HepG2 (cell line): ENCODE data around the gene PRM2. TPM values are rescaled to one million over a fixed set of nuclear protein-coding genes. Genes with fewer than 3 reads are reported as not detected.

Source experiments
- ATAD3A ChIP-seq: sonication (generic); formaldehyde crosslinking; IDR thresholded peaks from 2 replicates; pipeline ENCODE4 v1.4.0; 2020; ENCODE audit warnings: missing genetic modification reagents
- CBFB ChIP-seq: sonication (generic); formaldehyde crosslinking; IDR thresholded peaks from 2 replicates; pipeline ENCODE4 v1.4.0; 2020; ENCODE audit warnings: missing genetic modification reagents
- DNMT1 ChIP-seq: sonication (generic); formaldehyde crosslinking; IDR thresholded peaks from 2 replicates; pipeline ENCODE4 v1.5.1; 2020; ENCODE audit warnings: mild to moderate bottlenecking, missing genetic modification reagents
- FOSL1 ChIP-seq: sonication (generic); formaldehyde crosslinking; IDR thresholded peaks from 2 replicates; pipeline ENCODE4 v1.9.0; 2021; ENCODE audit warnings: missing genetic modification reagents, borderline replicate concordance
- FOXK2 ChIP-seq: fragments of 450-650 bp; IDR thresholded peaks from 2 replicates; pipeline ENCODE4 v1.6.1; 2016
- FOXO1 ChIP-seq: sonication (generic); formaldehyde crosslinking; IDR thresholded peaks from 2 replicates; pipeline ENCODE4 v1.4.0; 2020; ENCODE audit warnings: missing genetic modification reagents
- GATAD2A ChIP-seq: IDR thresholded peaks from 2 replicates; pipeline ENCODE4 v1.6.1; 2016
- GZF1 ChIP-seq: sonication (generic); formaldehyde crosslinking; IDR thresholded peaks from 2 replicates; pipeline ENCODE4 v1.5.1; 2020; ENCODE audit warnings: mild to moderate bottlenecking, missing genetic modification reagents
- HMGXB3 ChIP-seq: sonication (generic); formaldehyde crosslinking; IDR thresholded peaks from 2 replicates; pipeline ENCODE4 v1.4.0; 2020; ENCODE audit warnings: missing genetic modification reagents, borderline replicate concordance
- HNF1B ChIP-seq: sonication (generic); formaldehyde crosslinking; IDR thresholded peaks from 2 replicates; pipeline ENCODE4 v1.5.1; 2020; ENCODE audit warnings: mild to moderate bottlenecking, moderate library complexity, missing genetic modification reagents
- HNRNPH1 ChIP-seq: fragments of 200-400 bp; formaldehyde crosslinking; optimal IDR thresholded peaks from 2 replicates; pipeline ENCODE3; 2017; ENCODE audit warnings: mild to moderate bottlenecking, low read depth, low read length
- KMT2B ChIP-seq: IDR thresholded peaks from 2 replicates; pipeline ENCODE4 v1.6.1; 2016; ENCODE audit warnings: missing genetic modification reagents, missing compliant biosample characterization
- MEF2D ChIP-seq: sonication (generic); formaldehyde crosslinking; IDR thresholded peaks from 2 replicates; pipeline ENCODE4 v1.5.1; 2020; ENCODE audit warnings: mild to moderate bottlenecking, missing genetic modification reagents
- MEIS1 ChIP-seq: sonication (generic); formaldehyde crosslinking; IDR thresholded peaks from 2 replicates; pipeline ENCODE4 v1.9.0; 2021; ENCODE audit warnings: mild to moderate bottlenecking, missing genetic modification reagents, moderate library complexity, borderline replicate concordance
- NKX3-1 ChIP-seq: sonication (generic); formaldehyde crosslinking; IDR thresholded peaks from 2 replicates; pipeline ENCODE4 v1.5.0; 2020; ENCODE audit warnings: missing genetic modification reagents
- POLR2G ChIP-seq: fragments of 200-400 bp; formaldehyde crosslinking; IDR thresholded peaks from 2 replicates; pipeline ENCODE4 v1.6.1; 2018; ENCODE audit warnings: mild to moderate bottlenecking, low read depth, low read length, moderate library complexity
- RXRA ChIP-seq: sonication (generic); formaldehyde crosslinking; IDR thresholded peaks from 2 replicates; pipeline ENCODE4 v1.5.1; 2020; ENCODE audit warnings: missing genetic modification reagents
- SMARCC2 ChIP-seq: fragments of 450-650 bp; IDR thresholded peaks from 2 replicates; pipeline ENCODE4 v1.6.1; 2017; ENCODE audit warnings: antibody characterized with exemption, mild to moderate bottlenecking
- SP1 ChIP-seq, 2 experiments: fragments of 450-650 bp in 1 of 2; sonication (generic) in 1 of 2; formaldehyde crosslinking in 1 of 2; IDR thresholded peaks; 2 replicates each; pipeline versions ENCODE4 v1.4.0 to v1.6.1; 2016 to 2020; ENCODE audit warnings: missing genetic modification reagents in 1 of 2
- ZBTB7B ChIP-seq: sonication (generic); formaldehyde crosslinking; IDR thresholded peaks from 2 replicates; pipeline ENCODE4 v1.4.0; 2020; ENCODE audit warnings: missing genetic modification reagents
- ZNF136 ChIP-seq: sonication (generic); formaldehyde crosslinking; IDR thresholded peaks from 2 replicates; pipeline ENCODE4 v1.8.1; 2022; ENCODE audit warnings: low read depth, mild to moderate bottlenecking, moderate library complexity, missing genetic modification reagents
- ZNF335 ChIP-seq: sonication (generic); formaldehyde crosslinking; IDR thresholded peaks from 2 replicates; pipeline ENCODE4 v1.4.0; 2020; ENCODE audit warnings: missing genetic modification reagents
- ZNF337 ChIP-seq: sonication (generic); formaldehyde crosslinking; IDR thresholded peaks from 2 replicates; pipeline ENCODE4 v1.5.1; 2020; ENCODE audit warnings: missing genetic modification reagents, low read depth, mild to moderate bottlenecking, borderline replicate concordance
- ZNF614 ChIP-seq: IDR thresholded peaks from 2 replicates; pipeline ENCODE4 v1.6.1; 2018; ENCODE audit warnings: missing biosample characterization, missing genetic modification reagents, inconsistent platforms, borderline replicate concordance
- ZNF747 ChIP-seq: sonication (generic); formaldehyde crosslinking; IDR thresholded peaks from 2 replicates; pipeline ENCODE4 v1.8.1; 2023; ENCODE audit warnings: missing genetic modification reagents, mild to moderate bottlenecking, borderline replicate concordance
- ZNF781 ChIP-seq: sonication (generic); formaldehyde crosslinking; IDR thresholded peaks from 2 replicates; pipeline ENCODE4 v1.5.1; 2020; ENCODE audit warnings: borderline replicate concordance, mild to moderate bottlenecking, missing genetic modification reagents; ENCODE audit errors: not compliant biosample characterization
- polyA plus RNA-seq, 8 experiments: library from polyadenylated mRNA; depleted of rRNA in 3 of 8; stranded (reverse) in 7 of 8; unstranded in 1 of 8; fragments of >200 nt; fragmentation: Illumina TruSeq in 4 of 8; extraction: Trizol in 4 of 8; gene quantifications; 2 replicates each; pipeline versions ENCODE4 v1.2.1 to v1.2.3, GENCODE V29; 2011 to 2016; ENCODE audit warnings: low read depth in 4 of 8, missing spikeins in 1 of 8, mixed read lengths in 1 of 8; ENCODE audit not compliant: insufficient read depth in 1 of 8
- total RNA-seq, 5 experiments: library from RNA; depleted of rRNA; stranded (reverse); fragments of >200 nt; fragmentation: Illumina TruSeq; extraction: Trizol; gene quantifications; 2 replicates each; pipeline ENCODE4 v1.2.3, GENCODE V29; 2016; ENCODE audit warnings: low read depth in 1 of 5

PRM2 gene
- total and polyA plus RNA-seq, 2 of the 13 experiments (the other 11 are each of a cell fraction or from before 2014, with no cell fraction given): 0.54 TPM; not detected in 1

- TF ChIP-seq HNF1B (CRISPR knock-in tag): peak; percentile 19; the same call in 1 of the 2 replicates
- TF ChIP-seq ZNF335: peak; percentile 65
- peak; percentile 72 for TF ChIP-seq ZNF614 (CRISPR knock-in tag)
- peak; percentile 92; the same call in 1 of the 2 replicates for TF ChIP-seq ZBTB7B
- TF ChIP-seq ZNF781: peak; percentile 82
- peak; percentile 87 for TF ChIP-seq MEF2D (CRISPR knock-in tag)
- no peak for TF ChIP-seq ATAD3A (CRISPR knock-in tag)
- TF ChIP-seq NKX3-1: no peak
- no peak for TF ChIP-seq ZNF747 (CRISPR knock-in tag)
- peak; percentile 86 for TF ChIP-seq RXRA (CRISPR knock-in tag)
- TF ChIP-seq ZNF136: no peak
- no peak for TF ChIP-seq DNMT1 (CRISPR knock-in tag)
- no peak; the same call in 1 of the 2 replicates for TF ChIP-seq HMGXB3 (CRISPR knock-in tag)
- TF ChIP-seq CBFB (CRISPR knock-in tag): no peak; the same call in 1 of the 2 replicates
- TF ChIP-seq GATAD2A (CRISPR knock-in tag): peak; percentile 87
- TF ChIP-seq SP1 (IDR thresholded peaks at IDR 0.05): no peak
- peak; percentile 39; the same call in 1 of the 2 replicates for TF ChIP-seq SP1 (CRISPR knock-in tag; IDR thresholded peaks at IDR 0.05)
- TF ChIP-seq FOSL1: no peak
- no peak for TF ChIP-seq HNRNPH1
- TF ChIP-seq ZNF337 (CRISPR knock-in tag): no peak
- peak; percentile 69; the same call in 1 of the 2 replicates for TF ChIP-seq MEIS1 (CRISPR knock-in tag)
- no peak for TF ChIP-seq SMARCC2
- 0 out of 2 replicates have a peak, but pooled peaks have one; percentile 36 for TF ChIP-seq KMT2B
- peak; percentile 61 for TF ChIP-seq POLR2G
- no peak for TF ChIP-seq FOXK2
- no peak; the same call in 1 of the 2 replicates for TF ChIP-seq FOXO1 (CRISPR knock-in tag)
- TF ChIP-seq GZF1 (CRISPR knock-in tag): no peak
Measured at GRCh38 chr16:11308493-11309283, 32.4 kb upstream of the PRM2 start (continued).
